ENCODE results near the gene REST. TPM values are rescaled to one million over a fixed set of nuclear protein-coding genes. Genes with fewer than 3 reads are reported as not detected.
A peak's percentile ranks its signal among the peaks of the same experiment; 100 is the strongest.

The REST gene
- total RNA-seq, 1 experiment from 2014 or later, result 56.6 TPM

DNA sequence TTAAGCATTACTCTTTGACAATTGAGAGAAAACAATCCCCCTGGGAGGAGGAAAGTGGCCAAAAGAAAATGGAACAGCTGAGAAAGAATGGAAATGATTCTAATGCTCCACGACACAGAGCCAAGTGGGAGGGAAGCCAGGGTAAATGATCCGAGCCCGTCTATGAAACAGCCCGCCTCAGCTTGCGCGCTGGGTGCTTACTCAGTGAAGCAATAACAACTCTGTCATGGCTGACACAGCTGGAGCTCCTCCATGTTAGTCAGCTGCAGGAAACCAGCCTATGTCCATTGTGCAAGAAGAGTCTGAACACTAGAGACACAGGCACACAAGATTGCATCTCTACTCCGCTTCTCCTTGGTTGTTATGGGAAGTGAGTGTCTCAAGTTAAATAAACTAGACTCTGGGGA is 50.4 kb downstream of the REST start:
- intact Hi-C loops (cut with micrococcal nuclease; ENCODE audit: unreplicated experiment), result loop anchor here (2.0 kb wide), 1 partner anchor 49 kb away; no protein-coding TSS in a partner anchor
- H3K27me3 ChIP-seq (replicated peaks; ENCODE audit: control insufficient read depth, insufficient read depth, low read length), result no peaks in the 10 kb centered on the region
- POLR2A ChIA-PET, result no interaction called here
- H3K4me3 ChIP-seq (ENCODE audit: low read depth, low read length), result no peak overlapping the region
- peaks cover 25% of the 10 kb centered on the region for H3K36me3 Mint-ChIP-seq (ENCODE audit: insufficient read depth, unreplicated experiment)
- BruUV-seq (replicated peaks), result no TSS peak
- TF ChIP-seq, protein P1, sequence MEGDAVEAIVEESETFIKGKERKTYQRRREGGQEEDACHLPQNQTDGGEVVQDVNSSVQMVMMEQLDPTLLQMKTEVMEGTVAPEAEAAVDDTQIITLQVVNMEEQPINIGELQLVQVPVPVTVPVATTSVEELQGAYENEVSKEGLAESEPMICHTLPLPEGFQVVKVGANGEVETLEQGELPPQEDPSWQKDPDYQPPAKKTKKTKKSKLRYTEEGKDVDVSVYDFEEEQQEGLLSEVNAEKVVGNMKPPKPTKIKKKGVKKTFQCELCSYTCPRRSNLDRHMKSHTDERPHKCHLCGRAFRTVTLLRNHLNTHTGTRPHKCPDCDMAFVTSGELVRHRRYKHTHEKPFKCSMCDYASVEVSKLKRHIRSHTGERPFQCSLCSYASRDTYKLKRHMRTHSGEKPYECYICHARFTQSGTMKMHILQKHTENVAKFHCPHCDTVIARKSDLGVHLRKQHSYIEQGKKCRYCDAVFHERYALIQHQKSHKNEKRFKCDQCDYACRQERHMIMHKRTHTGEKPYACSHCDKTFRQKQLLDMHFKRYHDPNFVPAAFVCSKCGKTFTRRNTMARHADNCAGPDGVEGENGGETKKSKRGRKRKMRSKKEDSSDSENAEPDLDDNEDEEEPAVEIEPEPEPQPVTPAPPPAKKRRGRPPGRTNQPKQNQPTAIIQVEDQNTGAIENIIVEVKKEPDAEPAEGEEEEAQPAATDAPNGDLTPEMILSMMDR (IDR thresholded peaks at IDR 0.05; ENCODE audit: insufficient read depth in 1 of 2, low read depth in 1 of 2, low read length in 1 of 2, severe bottlenecking in 1 of 2, unreplicated experiment in 1 of 2), result no peak
- no peaks in the 10 kb centered on the region for H3K9me3 ChIP-seq
- CTCF ChIA-PET, result no interaction called here
- no peaks in the 10 kb centered on the region for H3K4me1 Mint-ChIP-seq (ENCODE audit: low read depth, unreplicated experiment)
- no peak for DNase-seq
- H3K4me1 ChIP-seq, result no peaks in the 10 kb centered on the region
- H3K9me3 Mint-ChIP-seq (ENCODE audit: unreplicated experiment), result no peaks in the 10 kb centered on the region
- no peak overlapping the region for H3K27ac Mint-ChIP-seq (ENCODE audit: unreplicated experiment)
- no peaks in the 10 kb centered on the region for H3K36me3 ChIP-seq (ENCODE audit: control insufficient read depth, insufficient read depth, low read length)
- no peaks in the 10 kb centered on the region for H3K27me3 Mint-ChIP-seq (ENCODE audit: insufficient read depth, unreplicated experiment)
- no peak overlapping the region for H3K4me3 Mint-ChIP-seq (ENCODE audit: unreplicated experiment)

DNA sequence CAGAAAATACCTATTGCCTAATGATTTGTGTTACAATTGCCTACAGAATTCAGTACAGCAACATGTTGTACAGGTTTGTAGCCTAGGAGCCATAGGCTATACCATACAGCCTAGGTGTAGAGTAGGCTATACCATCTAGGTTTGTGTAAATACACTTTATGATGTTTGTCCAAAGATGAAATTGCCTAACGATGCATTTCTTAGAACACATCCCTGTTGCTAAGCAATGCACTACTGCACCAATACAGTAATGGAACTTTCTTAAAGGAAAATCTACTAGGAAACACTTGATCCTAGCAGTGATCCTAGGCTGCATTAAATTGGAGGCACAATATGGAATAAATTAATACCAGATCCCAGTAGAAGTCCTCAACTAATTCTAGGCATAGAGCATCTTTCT is 51.4 kb downstream of the REST start:
- no peaks in the 10 kb centered on the region for H3K4me1 ChIP-seq
- H3K27me3 ChIP-seq (replicated peaks; ENCODE audit: control insufficient read depth, insufficient read depth, low read length), result no peaks in the 10 kb centered on the region
- H3K9me3 ChIP-seq, result no peaks in the 10 kb centered on the region
- ChIA-PET CTCF (no interaction called here), POLR2A (no interaction called here)
- no TSS peak for BruUV-seq (replicated peaks)
- H3K36me3 ChIP-seq (ENCODE audit: control insufficient read depth, insufficient read depth, low read length), result no peaks in the 10 kb centered on the region
- no peaks in the 10 kb centered on the region for H3K9me3 Mint-ChIP-seq (ENCODE audit: unreplicated experiment)
- H3K27me3 Mint-ChIP-seq (ENCODE audit: insufficient read depth, unreplicated experiment), result no peaks in the 10 kb centered on the region
- H3K4me3 ChIP-seq (ENCODE audit: low read depth, low read length), result no peak overlapping the region
- DNase-seq, result peak in 1 of 2 experiments; percentile 25
- H3K4me1 Mint-ChIP-seq (ENCODE audit: low read depth, unreplicated experiment), result no peaks in the 10 kb centered on the region
- intact Hi-C loops (cut with micrococcal nuclease; ENCODE audit: unreplicated experiment), result loop anchor here (2.0 kb wide), 1 partner anchor 50 kb away; no protein-coding TSS in a partner anchor
- H3K36me3 Mint-ChIP-seq (ENCODE audit: insufficient read depth, unreplicated experiment), result peaks cover 31% of the 10 kb centered on the region
- H3K27ac Mint-ChIP-seq (ENCODE audit: unreplicated experiment), result no peak overlapping the region
- H3K4me3 Mint-ChIP-seq (ENCODE audit: unreplicated experiment), result no peak overlapping the region
- TF ChIP-seq, protein P1 (IDR thresholded peaks at IDR 0.05; ENCODE audit: insufficient read depth in 1 of 2, low read depth in 1 of 2, low read length in 1 of 2, severe bottlenecking in 1 of 2, unreplicated experiment in 1 of 2), result no peak

DNA sequence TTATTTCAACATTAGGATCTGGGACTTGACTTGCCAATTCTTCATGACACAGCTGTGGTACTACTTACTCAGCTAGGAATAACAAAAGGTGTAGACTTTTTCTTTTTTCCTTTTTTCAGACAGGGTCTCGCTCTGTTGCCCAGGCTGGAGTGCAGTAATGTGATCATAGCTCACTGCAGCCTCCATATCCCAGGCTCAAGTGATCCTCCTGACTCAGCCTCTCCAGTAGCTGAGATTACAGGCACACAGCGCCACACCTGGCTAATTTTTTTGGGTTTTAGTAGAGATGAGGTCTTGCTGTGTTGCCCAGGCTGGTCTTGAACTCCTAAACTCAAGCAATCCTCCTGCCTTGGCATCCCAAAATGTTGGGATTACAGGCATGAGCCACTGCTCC is 53.4 kb downstream of the REST start:
- Histone ChIP-seq H3K27me3 (replicated peaks; ENCODE audit: control insufficient read depth, insufficient read depth, low read length) (no peaks in the 10 kb centered on the region), H3K4me1 (no peaks in the 10 kb centered on the region), H3K4me3 (ENCODE audit: low read depth, low read length) (no peak overlapping the region), H3K36me3 (ENCODE audit: control insufficient read depth, insufficient read depth, low read length) (no peaks in the 10 kb centered on the region), H3K9me3 (no peaks in the 10 kb centered on the region)
- H3K4me1 Mint-ChIP-seq (ENCODE audit: low read depth, unreplicated experiment), result no peaks in the 10 kb centered on the region
- peaks cover 48% of the 10 kb centered on the region for H3K36me3 Mint-ChIP-seq (ENCODE audit: insufficient read depth, unreplicated experiment)
- no peaks in the 10 kb centered on the region for H3K27me3 Mint-ChIP-seq (ENCODE audit: insufficient read depth, unreplicated experiment)
- no TSS peak for BruUV-seq (replicated peaks)
- ChIA-PET POLR2A (no interaction called here), CTCF (interaction anchor here (0.5 to 2.2 kb wide), 5 partner anchors 17 to 256 kb away, joined by 3 to 9 read pairs (median 6); partner anchors contain the start of gene NOA1)
- H3K4me3 Mint-ChIP-seq (ENCODE audit: unreplicated experiment), result no peak overlapping the region
- H3K9me3 Mint-ChIP-seq (ENCODE audit: unreplicated experiment), result no peaks in the 10 kb centered on the region
- DNase-seq, result no peak
- intact Hi-C loops (cut with micrococcal nuclease; ENCODE audit: unreplicated experiment), result no loop called here
- TF ChIP-seq, protein P1 (IDR thresholded peaks at IDR 0.05; ENCODE audit: insufficient read depth in 1 of 2, low read depth in 1 of 2, low read length in 1 of 2, severe bottlenecking in 1 of 2, unreplicated experiment in 1 of 2), result no peak
- peak overlapping the region; percentile 32 for H3K27ac Mint-ChIP-seq (ENCODE audit: unreplicated experiment)
